ENCODE measurements around the gene LAMA3. TPM values are rescaled to one million over a fixed set of nuclear protein-coding genes. Genes with fewer than 3 reads are reported as not detected.

The LAMA3 gene
- total RNA-seq, 6 experiments from 2014 or later, result 1.3 to 5.0 (median 3.0) TPM

GRCh38 chr18:23893653-23894052 is 204.4 kb downstream of the LAMA3 start:
- H3K4me3 ChIP-seq, result no peak overlapping the region
- H3K4me1 ChIP-seq, result no peaks in the 10 kb centered on the region
- peaks cover 0 to 2% (median 0%) of the 10 kb centered on the region in 4 donors for H3K36me3 ChIP-seq
- TF ChIP-seq POLR2A (IDR thresholded peaks at IDR 0.05), result no peak
- no peak for TF ChIP-seq CTCF (IDR thresholded peaks at IDR 0.05)
- ATAC-seq, result no peak
- H3K9me3 ChIP-seq, result no peaks in the 10 kb centered on the region
- intact Hi-C loops (cut with DNase I), result no loop called here
- no peak for DNase-seq
- WGBS (ENCODE audit: insufficient coverage, low coverage, low lambda C conversion rate, missing lambda C conversion rate), result 74% methylated on average over 5 of the region's 5 CpGs
- no peak overlapping the region for H3K27ac ChIP-seq
- no peaks in the 10 kb centered on the region for H3K27me3 ChIP-seq

- Histone ChIP-seq H3K4me1 (no peaks in the 10 kb centered on the region), H3K36me3 (peaks cover 0 to 2% (median 0%) of the 10 kb centered on the region in 4 donors), H3K9me3 (no peaks in the 10 kb centered on the region), H3K4me3 (no peak overlapping the region), H3K27me3 (no peaks in the 10 kb centered on the region), H3K27ac (no peak overlapping the region)
- no peak for ATAC-seq
- TF ChIP-seq POLR2A (IDR thresholded peaks at IDR 0.05) (no peak), CTCF (IDR thresholded peaks at IDR 0.05) (no peak)
- intact Hi-C loops (cut with DNase I), result no loop called here
- WGBS (ENCODE audit: insufficient coverage, low coverage, low lambda C conversion rate, missing lambda C conversion rate), result 81% methylated on average over 5 of the region's 14 CpGs
- no peak for DNase-seq
These were observed 205.5 kb downstream of the LAMA3 start for GRCh38 chr18:23894661-23895175.

- 78% methylated on average over 1 of the region's 1 CpG for WGBS (ENCODE audit: insufficient coverage, low coverage, low lambda C conversion rate, missing lambda C conversion rate)
- no peak for ATAC-seq
- H3K27me3 ChIP-seq, result no peaks in the 10 kb centered on the region
- no peak overlapping the region for H3K27ac ChIP-seq
- H3K4me1 ChIP-seq, result peaks cover 0 to 4% (median 0%) of the 10 kb centered on the region in 4 donors
- no peaks in the 10 kb centered on the region for H3K9me3 ChIP-seq
- TF ChIP-seq POLR2A (IDR thresholded peaks at IDR 0.05) (no peak), CTCF (IDR thresholded peaks at IDR 0.05) (no peak)
- DNase-seq, result no peak
- no peaks in the 10 kb centered on the region for H3K36me3 ChIP-seq
- intact Hi-C loops (cut with DNase I), result no loop called here
- H3K4me3 ChIP-seq, result no peak overlapping the region
These were observed 208.0 kb downstream of the LAMA3 start for GRCh38 chr18:23897291-23897690.

GRCh38 chr18:23897733-23898132 is 208.5 kb downstream of the LAMA3 start:
- DNase-seq, result no peak

More at GRCh38 chr18:23897733-23898132, 208.5 kb downstream of the LAMA3 start:
- intact Hi-C loops (cut with DNase I), result no loop called here
- 74% methylated on average over 5 of the region's 5 CpGs for WGBS (ENCODE audit: insufficient coverage, low coverage, low lambda C conversion rate, missing lambda C conversion rate)
- no peak overlapping the region for H3K27ac ChIP-seq
- H3K4me1 ChIP-seq, result peaks cover 0 to 5% (median 0%) of the 10 kb centered on the region in 4 donors
- H3K36me3 ChIP-seq, result no peaks in the 10 kb centered on the region
- no peaks in the 10 kb centered on the region for H3K9me3 ChIP-seq
- no peak for ATAC-seq
- no peak overlapping the region for H3K4me3 ChIP-seq
- H3K27me3 ChIP-seq, result no peaks in the 10 kb centered on the region
- TF ChIP-seq POLR2A (IDR thresholded peaks at IDR 0.05) (no peak), CTCF (IDR thresholded peaks at IDR 0.05) (no peak)

Measured in right lobe of liver (tissue), 6 donors.